Spleen (tissue), 11 donors: Measurements from ENCODE around the gene PLEKHJ1. TPM values are rescaled to one million over a fixed set of nuclear protein-coding genes. Genes with fewer than 3 reads are reported as not detected.
A peak's percentile ranks its signal among the peaks of the same experiment; 100 is the strongest.

ENCODE experiments used
- DNase-seq: peaks from one replicate; pipeline ENCODE4 v3.0.0-alpha.2; 2020
- H3K27ac ChIP-seq, 8 donors: fragments of 200-600 bp; sonication (generic) in 7 of 8; 1 replicate in 4 of 8; 2 replicates in 4 of 8; pipeline versions ENCODE4 v1.5.0 to v1.8.0; 2016 to 2021; ENCODE audit warnings: inconsistent platforms in 4 of 8, mild to moderate bottlenecking in 4 of 8, moderate library complexity in 1 of 8
- H3K27me3 ChIP-seq, 7 donors: fragments of 200-600 bp; sonication (generic) in 6 of 7; replicated peaks in 1 of 7; 1 replicate in 4 of 7; 2 replicates in 3 of 7; pipeline versions ENCODE4 v1.5.0 to v1.8.0; 2016 to 2021; ENCODE audit warnings: inconsistent platforms in 3 of 7, mild to moderate bottlenecking in 1 of 7
- H3K36me3 ChIP-seq, 6 donors: fragments of 200-600 bp; sonication (generic) in 5 of 6; 1 replicate in 4 of 6; 2 replicates in 2 of 6; pipeline versions ENCODE4 v1.5.0 to v1.8.0; 2016 to 2021; ENCODE audit warnings: inconsistent platforms in 2 of 6
- H3K4me1 ChIP-seq, 6 donors: fragments of 200-600 bp; sonication (generic) in 5 of 6; 1 replicate in 3 of 6; 2 replicates in 3 of 6; pipeline versions ENCODE4 v1.5.0 to v1.8.0; 2016 to 2021; ENCODE audit warnings: inconsistent platforms in 3 of 6
- H3K4me3 ChIP-seq, 8 donors: fragments of 200-600 bp; sonication (generic) in 7 of 8; 1 replicate in 4 of 8; 2 replicates in 4 of 8; pipeline versions ENCODE4 v1.5.0 to v1.8.0; 2016 to 2021; ENCODE audit warnings: inconsistent platforms in 4 of 8, mild to moderate bottlenecking in 4 of 8, moderate library complexity in 2 of 8
- H3K9me3 ChIP-seq, 8 donors: fragments of 200-600 bp; sonication (generic) in 7 of 8; 1 replicate in 4 of 8; 2 replicates in 4 of 8; pipeline versions ENCODE4 v1.5.0 to v1.8.0; 2016 to 2021; ENCODE audit warnings: inconsistent platforms in 4 of 8
- POLR2A ChIP-seq, 3 donors: fragments of 450-650 bp; IDR thresholded peaks; one replicate each; pipeline ENCODE4 v1.5.1; 2017; ENCODE audit warnings: antibody characterized with exemption in 3 of 3, mild to moderate bottlenecking in 1 of 3
- POLR2AphosphoS5 ChIP-seq, 3 donors: sonication (generic); formaldehyde crosslinking; IDR thresholded peaks; one replicate each; pipeline ENCODE4 v1.5.1; 2017; ENCODE audit warnings: antibody characterized with exemption in 3 of 3
- WGBS, 5 donors: extraction: QIAGEN DNeasy Blood & Tissue Kit in 3 of 5; methylation state at CpG; one replicate each; pipeline versions ENCODE4 v1.1.5 to v1.1.7; 2013 to 2018; 5-methylcytosine and 5-hydroxymethylcytosine counted together
- intact Hi-C: fragments of 100-400 bp; cut with DNase I; formaldehyde crosslinking; loops from one replicate; pipeline ENCODE4 v1.15.0; 2023; ENCODE audit warnings: low total_unique reads
- polyA plus RNA-seq, 3 donors: library from polyadenylated mRNA; stranded (reverse); fragments of 200-250 nt; gene quantifications; one replicate each; pipeline ENCODE4 v1.2.1, GENCODE V29; 2013
- total RNA-seq, 7 donors: library from RNA; depleted of rRNA in 3 of 7; stranded (reverse); fragments of >200 nt in 3 of 7; fragmentation: NEBNext Ultra II Directional in 4 of 7; extraction: Animal tissue kit (Norgen Biotek cat#: 25700) in 4 of 7; gene quantifications; one replicate each; pipeline versions ENCODE4 v1.1.0 to v1.2.1, GENCODE V29; 2016 to 2021
- TF ChIP-seq, protein P1 (sequence below), 11 experiments: fragments of 200-600 bp in 7 of 11; fragments of 450-650 bp in 4 of 11; sonication (generic) in 4 of 11; IDR thresholded peaks in 8 of 11; conservative IDR thresholded peaks in 3 of 11; 1 replicate in 7 of 11; 2 replicates in 4 of 11; pipeline versions ENCODE4 v1.4.0 to v1.8.0; 2016 to 2021; ENCODE audit warnings: antibody characterized with exemption in 11 of 11, inconsistent platforms in 4 of 11, mild to moderate bottlenecking in 1 of 11
- donor health status: healthy with polysubstance abuse.
- donor health status: DM: no; HTN: no; CAD: no; lungs with moderate emphysema.
- donor health status: DM: no; HTN: no; CAD: no.
- donor health status: Bipolar disorder and iron deficiency.
- donor health status: healthy.
- donor health status: DM: no; HTN: no; CAD: no.
- donor health status: DM: yes; HTN: yes; CAD: no.

Gene PLEKHJ1
- total and polyA plus RNA-seq, 10 donors, result 37.7 to 117 (median 57.4) TPM

GRCh38 chr19:2266183-2266993 is 30.3 kb upstream of the PLEKHJ1 start:
- intact Hi-C loops, result no loop called here
- Histone ChIP-seq H3K9me3 (no peaks in the 10 kb centered on the region), H3K27me3 (no peaks in the 10 kb centered on the region), H3K27ac (peak overlapping the region; percentile 51 to 84 (median 77)), H3K4me1 (peaks cover 16 to 80% (median 65%) of the 10 kb centered on the region in 6 donors), H3K36me3 (peaks cover 0 to 3% (median 2%) of the 10 kb centered on the region in 6 donors), H3K4me3 (peak overlapping the region in 2 of 8 donors; percentile 5 to 46)
- DNase-seq, result peak; percentile 95
- TF ChIP-seq, protein P1, sequence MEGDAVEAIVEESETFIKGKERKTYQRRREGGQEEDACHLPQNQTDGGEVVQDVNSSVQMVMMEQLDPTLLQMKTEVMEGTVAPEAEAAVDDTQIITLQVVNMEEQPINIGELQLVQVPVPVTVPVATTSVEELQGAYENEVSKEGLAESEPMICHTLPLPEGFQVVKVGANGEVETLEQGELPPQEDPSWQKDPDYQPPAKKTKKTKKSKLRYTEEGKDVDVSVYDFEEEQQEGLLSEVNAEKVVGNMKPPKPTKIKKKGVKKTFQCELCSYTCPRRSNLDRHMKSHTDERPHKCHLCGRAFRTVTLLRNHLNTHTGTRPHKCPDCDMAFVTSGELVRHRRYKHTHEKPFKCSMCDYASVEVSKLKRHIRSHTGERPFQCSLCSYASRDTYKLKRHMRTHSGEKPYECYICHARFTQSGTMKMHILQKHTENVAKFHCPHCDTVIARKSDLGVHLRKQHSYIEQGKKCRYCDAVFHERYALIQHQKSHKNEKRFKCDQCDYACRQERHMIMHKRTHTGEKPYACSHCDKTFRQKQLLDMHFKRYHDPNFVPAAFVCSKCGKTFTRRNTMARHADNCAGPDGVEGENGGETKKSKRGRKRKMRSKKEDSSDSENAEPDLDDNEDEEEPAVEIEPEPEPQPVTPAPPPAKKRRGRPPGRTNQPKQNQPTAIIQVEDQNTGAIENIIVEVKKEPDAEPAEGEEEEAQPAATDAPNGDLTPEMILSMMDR (IDR thresholded peaks at IDR 0.05 in 8 of 11, conservative IDR thresholded peaks at IDR 0.05 in 3 of 11), result no peak
- TF ChIP-seq POLR2A (IDR thresholded peaks at IDR 0.05), result no peak
- TF ChIP-seq POLR2AphosphoS5 (IDR thresholded peaks at IDR 0.05), result peak; percentile 83 to 84 (median 84)
- 27 to 48% (median 35%) methylated on average over 11 to 18 of the region's 18 CpGs for WGBS, 5 donors

GRCh38 chr19:2261438-2262172 is 25.5 kb upstream of the PLEKHJ1 start:
- no peaks in the 10 kb centered on the region for H3K27me3 ChIP-seq
- no peak for DNase-seq
- TF ChIP-seq POLR2A (IDR thresholded peaks at IDR 0.05) (no peak), POLR2AphosphoS5 (IDR thresholded peaks at IDR 0.05) (peak in 1 of 3 donors; percentile 10)
- TF ChIP-seq, protein P1 (IDR thresholded peaks at IDR 0.05 in 8 of 11, conservative IDR thresholded peaks at IDR 0.05 in 3 of 11), result peak in 10 of 11 experiments; percentile 21 to 74 (median 60)
- intact Hi-C loops, result no loop called here
- H3K36me3 ChIP-seq, result no peaks in the 10 kb centered on the region
- H3K9me3 ChIP-seq, result no peaks in the 10 kb centered on the region
- H3K4me3 ChIP-seq, result no peak overlapping the region
- 63 to 74% (median 69%) methylated on average over 7 of the region's 7 CpGs for WGBS, 5 donors
- peak overlapping the region in 2 of 8 donors; percentile 23 to 29 for H3K27ac ChIP-seq
- H3K4me1 ChIP-seq, result peaks cover 12 to 98% (median 63%) of the 10 kb centered on the region in 6 donors

DNA sequence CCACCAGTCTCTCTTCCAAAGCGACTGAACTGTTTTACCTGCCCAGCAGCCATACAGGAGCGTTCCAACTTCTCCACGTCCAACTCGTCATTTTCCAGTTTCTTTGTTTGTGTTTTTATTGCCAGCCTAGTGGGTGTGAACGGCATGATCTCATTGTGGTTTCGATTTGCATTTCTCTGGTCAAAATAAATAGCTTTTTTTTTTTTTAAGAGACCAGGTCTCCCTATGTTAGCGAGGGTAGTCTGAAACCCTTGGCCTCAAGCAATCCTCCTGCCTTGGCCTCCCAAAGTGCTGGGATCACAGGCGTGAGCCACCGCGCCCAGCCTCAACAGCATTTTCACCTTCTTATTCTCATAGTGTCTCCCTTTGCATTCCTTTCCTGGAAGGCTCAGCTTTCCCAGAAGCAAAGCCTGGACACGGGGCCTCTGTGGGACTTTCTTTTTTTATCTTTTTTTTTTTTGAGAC is 24.2 kb upstream of the PLEKHJ1 start:
- Histone ChIP-seq H3K4me3 (no peak overlapping the region), H3K36me3 (no peaks in the 10 kb centered on the region), H3K9me3 (no peaks in the 10 kb centered on the region), H3K27ac (peak overlapping the region in 5 of 8 donors; percentile 26 to 63 (median 52)), H3K4me1 (peaks cover 7 to 98% (median 59%) of the 10 kb centered on the region in 6 donors), H3K27me3 (no peaks in the 10 kb centered on the region)
- 69 to 77% (median 76%) methylated on average over 11 of the region's 11 CpGs for WGBS, 5 donors
- intact Hi-C loops, result no loop called here
- no peak for TF ChIP-seq POLR2A (IDR thresholded peaks at IDR 0.05)
- TF ChIP-seq POLR2AphosphoS5 (IDR thresholded peaks at IDR 0.05), result peak in 1 of 3 donors; percentile 9
- TF ChIP-seq, protein P1 (IDR thresholded peaks at IDR 0.05 in 8 of 11, conservative IDR thresholded peaks at IDR 0.05 in 3 of 11), result no peak
- no peak for DNase-seq
